HG03025 (cell line): Measurements from ENCODE around the gene EEIG2.
"Not testable (repeated sequence)": the region's sequence is repeated elsewhere in the genome, so short reads cannot be mapped to it uniquely, and the experiment has no call there.

Source experiments
- ATAC-seq: cut with Tn5 transposase; IDR thresholded peaks from one replicate; pipeline ENCODE4 v1.9.1; 2021; ENCODE audit warnings: mild to moderate bottlenecking, moderate library complexity; ENCODE audit not compliant: unreplicated experiment, low FRiP score

The EEIG2 gene

GRCh38 chr1:108559215-108560186 is at the start of gene EEIG2:
Gene EEIG2 (plus strand): TSS chr1:108560100. CDS start chr1:108560429, 329 bp downstream.
- ATAC-seq = peak; percentile 71

- no peak for ATAC-seq
Observed at GRCh38 chr1:108511764-108512163, 48.1 kb upstream of the EEIG2 start.

GRCh38 chr1:108512239-108513043 is 47.5 kb upstream of the EEIG2 start:
- ATAC-seq = no peak

- ATAC-seq = no peak
Observed at GRCh38 chr1:108513044-108513415, 46.9 kb upstream of the EEIG2 start.

GRCh38 chr1:108513914-108514313 is 46.0 kb upstream of the EEIG2 start:
- not testable (repeated sequence) for ATAC-seq

- not testable (repeated sequence) for ATAC-seq
Observed at GRCh38 chr1:108517301-108517897, 42.5 kb upstream of the EEIG2 start.

GRCh38 chr1:108521990-108522393 is 37.9 kb upstream of the EEIG2 start:
- no peak for ATAC-seq

GRCh38 chr1:108523829-108524228 is 36.1 kb upstream of the EEIG2 start:
- ATAC-seq = no peak

GRCh38 chr1:108524676-108525075 is 35.2 kb upstream of the EEIG2 start:
- ATAC-seq = no peak

- ATAC-seq = no peak
Observed at GRCh38 chr1:108527135-108527534, 32.8 kb upstream of the EEIG2 start.

- ATAC-seq = no peak
Observed at GRCh38 chr1:108527837-108528236, 32.1 kb upstream of the EEIG2 start.

GRCh38 chr1:108531444-108531843 is 28.5 kb upstream of the EEIG2 start:
- no peak for ATAC-seq

GRCh38 chr1:108532730-108533129 is 27.2 kb upstream of the EEIG2 start:
- no peak for ATAC-seq

GRCh38 chr1:108533351-108534083 is 26.4 kb upstream of the EEIG2 start:
- peak; percentile 67 for ATAC-seq

GRCh38 chr1:108534759-108535158 is 25.1 kb upstream of the EEIG2 start:
- no peak for ATAC-seq

GRCh38 chr1:108535315-108535897 is 24.5 kb upstream of the EEIG2 start:
- ATAC-seq = not testable (repeated sequence)

GRCh38 chr1:108536021-108536420 is 23.9 kb upstream of the EEIG2 start:
- not testable (repeated sequence) for ATAC-seq

GRCh38 chr1:108536791-108537190 is 23.1 kb upstream of the EEIG2 start:
- not testable (repeated sequence) for ATAC-seq

GRCh38 chr1:108537976-108538375 is 21.9 kb upstream of the EEIG2 start:
- ATAC-seq = no peak

- no peak for ATAC-seq
Observed at GRCh38 chr1:108540977-108541376, 18.9 kb upstream of the EEIG2 start.
